ENCODE data around the gene WNT3A. TPM values are rescaled to one million over a fixed set of nuclear protein-coding genes. Genes with fewer than 3 reads are reported as not detected.

WNT3A gene
- total RNA-seq, 8 experiments from 2014 or later: 0.05 to 1.3 (median 0.17) TPM; not detected in 1

- in situ Hi-C loops (cut with MboI; ENCODE audit: low pct_unique_long_range_greater_than_20kb in 2 of 9, low sequenced_read_pairs in 9 of 9, unreplicated experiment in 9 of 9): no loop called here
- no peak overlapping the region for H3K27ac ChIP-seq
- 0 to 82% (median 44%) methylated on average over 2 to 4 of the region's 7 CpGs; no CpG with 5 or more reads in 6 of the 10 experiments for WGBS, 10 experiments
- H3K4me1 ChIP-seq (replicated peaks in 1 of 2): peaks cover 0 to 11% of the 10 kb centered on the region in 2 donors
- H3K4me3 ChIP-seq: no peak overlapping the region
- ATAC-seq (replicated peaks in 6 of 8): no peak
Observed at GRCh38 chr1:228010921-228011320, 4.1 kb downstream of the WNT3A start.

- Histone ChIP-seq H3K27ac (no peak overlapping the region), H3K4me1 (replicated peaks in 1 of 2) (peaks cover 0 to 7% of the 10 kb centered on the region in 2 donors), H3K4me3 (no peak overlapping the region)
- in situ Hi-C loops (cut with MboI; ENCODE audit: low pct_unique_long_range_greater_than_20kb in 2 of 9, low sequenced_read_pairs in 9 of 9, unreplicated experiment in 9 of 9): no loop called here
- WGBS, 10 experiments: 10 to 63% (median 43%) methylated on average over 1 to 14 of the region's 16 CpGs; no CpG with 5 or more reads in 3 of the 10 experiments
- peak in 1 of 8 experiments; percentile 13 for ATAC-seq (replicated peaks in 6 of 8)
Observed at GRCh38 chr1:228011721-228012311, 5.0 kb downstream of the WNT3A start.

- WGBS, 10 experiments: 60 to 95% (median 78%) methylated on average over 1 to 5 of the region's 5 CpGs; no CpG with 5 or more reads in 5 of the 10 experiments
- in situ Hi-C loops (cut with MboI; ENCODE audit: low pct_unique_long_range_greater_than_20kb in 2 of 9, low sequenced_read_pairs in 9 of 9, unreplicated experiment in 9 of 9): no loop called here
- no peak for ATAC-seq (replicated peaks in 6 of 8)
- Histone ChIP-seq H3K4me1 (replicated peaks in 1 of 2) (peaks cover 0 to under 1% of the 10 kb centered on the region in 2 donors), H3K27ac (no peak overlapping the region), H3K4me3 (no peak overlapping the region)
Observed at GRCh38 chr1:228012555-228012954, 5.8 kb downstream of the WNT3A start.

GRCh38 chr1:228013131-228013934 lies 6.5 kb downstream of the WNT3A start:
- in situ Hi-C loops (cut with MboI; ENCODE audit: low pct_unique_long_range_greater_than_20kb in 2 of 9, low sequenced_read_pairs in 9 of 9, unreplicated experiment in 9 of 9): no loop called here
- no peak overlapping the region for H3K4me3 ChIP-seq
- H3K4me1 ChIP-seq (replicated peaks in 1 of 2): no peaks in the 10 kb centered on the region
- H3K27ac ChIP-seq: no peak overlapping the region
- WGBS, 10 experiments: 60 to 85% (median 65%) methylated on average over 1 to 19 of the region's 24 CpGs; no CpG with 5 or more reads in 5 of the 10 experiments
- ATAC-seq (replicated peaks in 6 of 8): no peak

GRCh38 chr1:228013935-228014930 lies 7.4 kb downstream of the WNT3A start:
- ATAC-seq (replicated peaks in 6 of 8): peak in 2 of 8 experiments; percentile 34 to 50

GRCh38 chr1:228015276-228016180 lies 8.7 kb downstream of the WNT3A start:
- no peak overlapping the region for H3K4me3 ChIP-seq
- in situ Hi-C loops (cut with MboI; ENCODE audit: low pct_unique_long_range_greater_than_20kb in 2 of 9, low sequenced_read_pairs in 9 of 9, unreplicated experiment in 9 of 9): no loop called here
- no peak for ATAC-seq (replicated peaks in 6 of 8)
- 60 to 95% (median 69%) methylated on average over 1 to 12 of the region's 21 CpGs; no CpG with 5 or more reads in 6 of the 10 experiments for WGBS, 10 experiments
- no peaks in the 10 kb centered on the region for H3K4me1 ChIP-seq (replicated peaks in 1 of 2)
- H3K27ac ChIP-seq: no peak overlapping the region

More at GRCh38 chr1:228013935-228014930, 7.4 kb downstream of the WNT3A start:
- WGBS, 10 experiments: 50 to 95% (median 80%) methylated on average over 1 to 16 of the region's 21 CpGs; no CpG with 5 or more reads in 2 of the 10 experiments
- Histone ChIP-seq H3K27ac (no peak overlapping the region), H3K4me1 (replicated peaks in 1 of 2) (no peaks in the 10 kb centered on the region), H3K4me3 (no peak overlapping the region)
- in situ Hi-C loops (cut with MboI; ENCODE audit: low pct_unique_long_range_greater_than_20kb in 2 of 9, low sequenced_read_pairs in 9 of 9, unreplicated experiment in 9 of 9): no loop called here

GRCh38 chr1:228016181-228016510 lies 9.3 kb downstream of the WNT3A start:
- Histone ChIP-seq H3K27ac (no peak overlapping the region), H3K4me3 (no peak overlapping the region), H3K4me1 (replicated peaks in 1 of 2) (peaks cover 0 to 4% of the 10 kb centered on the region in 2 donors)
- in situ Hi-C loops (cut with MboI; ENCODE audit: low pct_unique_long_range_greater_than_20kb in 2 of 9, low sequenced_read_pairs in 9 of 9, unreplicated experiment in 9 of 9): no loop called here
- WGBS, 10 experiments: 64 to 100% (median 80%) methylated on average over 1 to 2 of the region's 2 CpGs; no CpG with 5 or more reads in 5 of the 10 experiments
- no peak for ATAC-seq (replicated peaks in 6 of 8)

- WGBS, 10 experiments: 52 to 100% (median 79%) methylated on average over 1 to 11 of the region's 12 CpGs; no CpG with 5 or more reads in 3 of the 10 experiments
- in situ Hi-C loops (cut with MboI; ENCODE audit: low pct_unique_long_range_greater_than_20kb in 2 of 9, low sequenced_read_pairs in 9 of 9, unreplicated experiment in 9 of 9): no loop called here
- Histone ChIP-seq H3K4me3 (no peak overlapping the region), H3K4me1 (replicated peaks in 1 of 2) (peaks cover 0 to 8% of the 10 kb centered on the region in 2 donors), H3K27ac (no peak overlapping the region)
- no peak for ATAC-seq (replicated peaks in 6 of 8)
Observed at GRCh38 chr1:228016653-228017355, 10.0 kb downstream of the WNT3A start.

- WGBS, 10 experiments: 44 to 88% (median 85%) methylated on average over 2 to 16 of the region's 16 CpGs; no CpG with 5 or more reads in 2 of the 10 experiments
- peaks cover 0 to 8% of the 10 kb centered on the region in 2 donors for H3K4me1 ChIP-seq (replicated peaks in 1 of 2)
- no peak overlapping the region for H3K27ac ChIP-seq
- H3K4me3 ChIP-seq: no peak overlapping the region
- in situ Hi-C loops (cut with MboI; ENCODE audit: low pct_unique_long_range_greater_than_20kb in 2 of 9, low sequenced_read_pairs in 9 of 9, unreplicated experiment in 9 of 9): no loop called here
- no peak for ATAC-seq (replicated peaks in 6 of 8)
Observed at GRCh38 chr1:228017356-228018124, 10.7 kb downstream of the WNT3A start.

- in situ Hi-C loops (cut with MboI; ENCODE audit: low pct_unique_long_range_greater_than_20kb in 2 of 9, low sequenced_read_pairs in 9 of 9, unreplicated experiment in 9 of 9): no loop called here
- ATAC-seq (replicated peaks in 6 of 8): no peak
- 33 to 88% (median 66%) methylated on average over 1 to 4 of the region's 5 CpGs; no CpG with 5 or more reads in 2 of the 10 experiments for WGBS, 10 experiments
- Histone ChIP-seq H3K4me3 (no peak overlapping the region), H3K4me1 (replicated peaks in 1 of 2) (peaks cover 0 to 8% of the 10 kb centered on the region in 2 donors), H3K27ac (no peak overlapping the region)
Observed at GRCh38 chr1:228018125-228018398, 11.3 kb downstream of the WNT3A start.
